Stimulated activated CD4-positive, alpha-beta T cell treated with anti-CD3 and anti-CD28 coated beads, Interleukin-15, amount 100 ng/mL, for 24 hours (primary cell): Measurements from ENCODE around the gene CEBPZOS.
"Not testable (repeated sequence)": the region's sequence is repeated elsewhere in the genome, so short reads cannot be mapped to it uniquely, and the experiment has no call there.

Source experiments
- DNase-seq: peaks from one replicate; pipeline ENCODE4 v3.0.0-alpha.2; 2020

The CEBPZOS gene

DNA sequence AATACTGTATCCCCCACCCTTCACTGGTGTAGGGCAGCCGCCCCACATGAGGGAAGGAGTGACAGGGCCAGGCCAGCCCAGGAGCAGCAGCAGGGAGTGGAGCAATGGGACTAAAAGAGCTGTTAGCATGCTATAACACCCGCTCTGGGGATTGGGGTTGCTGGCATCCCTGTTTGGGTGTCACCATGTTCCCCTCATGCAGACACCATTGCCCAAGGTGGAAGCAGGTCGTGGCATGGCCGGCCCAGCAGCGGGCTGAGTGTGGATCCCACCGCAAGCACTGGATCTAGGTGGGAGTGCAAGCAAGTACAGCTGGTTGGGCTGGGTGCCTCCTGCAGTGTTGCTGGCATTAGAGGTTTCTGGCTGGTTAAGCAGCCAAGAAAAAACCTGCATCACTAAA, 4.5 kb upstream of the CEBPZOS start:
- DNase-seq: no peak

DNA sequence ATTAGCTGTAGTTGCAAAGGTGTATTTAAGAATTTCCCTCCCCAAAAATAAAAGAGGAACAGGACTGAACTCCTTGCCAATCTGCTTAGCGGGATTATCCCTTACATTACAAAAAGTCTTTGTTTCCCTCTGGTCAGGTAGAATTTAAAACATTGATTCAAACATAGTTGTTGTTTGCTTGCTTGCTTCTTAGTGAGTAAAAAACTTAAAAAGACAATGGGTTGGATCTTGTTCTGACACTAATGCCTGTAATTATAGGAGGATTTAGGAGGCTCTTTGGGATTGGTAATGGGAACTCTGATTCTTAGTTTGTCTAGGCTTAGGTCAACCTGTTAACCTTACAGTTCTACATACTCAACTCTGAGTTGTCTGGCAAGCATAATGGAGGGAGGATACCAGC, 3.7 kb upstream of the CEBPZOS start:
- no peak for DNase-seq

DNA sequence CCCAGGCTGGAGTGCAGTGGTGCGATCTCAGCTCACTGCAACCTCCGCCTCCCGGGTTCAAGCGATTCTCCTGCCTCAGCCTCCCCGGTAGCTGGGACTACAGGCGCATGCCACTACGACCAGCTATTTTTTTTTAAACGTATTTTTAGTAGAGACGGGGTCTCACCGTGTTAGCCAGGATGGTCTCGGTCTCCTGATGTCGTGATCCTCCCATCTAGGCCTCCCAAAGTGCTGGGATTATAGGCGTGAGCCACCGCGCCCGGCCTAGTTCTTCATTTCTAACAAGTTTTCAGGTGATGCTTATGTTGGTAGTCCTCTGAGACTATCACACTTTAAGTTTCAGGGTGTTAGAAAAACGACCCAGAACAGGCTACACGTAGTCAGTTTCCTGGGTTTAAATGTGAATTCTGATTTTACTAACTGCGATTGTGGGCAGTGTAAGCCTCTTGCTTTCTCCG, 405 bp upstream of the CEBPZOS start:
- not testable (repeated sequence) for DNase-seq

DNA sequence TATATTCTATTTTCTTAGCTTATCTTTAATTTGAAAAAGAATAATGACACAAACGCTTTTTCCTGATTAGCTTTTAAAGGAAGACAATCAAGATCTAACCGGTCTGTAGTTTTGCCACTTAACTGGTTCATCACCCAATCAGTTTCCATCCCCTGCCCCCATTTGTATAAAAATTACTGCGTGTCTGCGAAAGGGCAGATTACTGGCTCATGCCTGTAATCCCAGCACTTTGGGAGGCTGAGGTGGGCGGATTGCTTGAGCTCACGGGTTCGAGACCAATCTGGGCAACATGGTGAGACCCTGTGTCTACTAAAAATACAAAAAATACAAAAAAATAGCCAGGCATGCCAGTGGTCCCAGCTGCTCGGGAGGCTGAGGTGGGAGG, 2.4 kb downstream of the CEBPZOS start:
- DNase-seq: no peak

DNA sequence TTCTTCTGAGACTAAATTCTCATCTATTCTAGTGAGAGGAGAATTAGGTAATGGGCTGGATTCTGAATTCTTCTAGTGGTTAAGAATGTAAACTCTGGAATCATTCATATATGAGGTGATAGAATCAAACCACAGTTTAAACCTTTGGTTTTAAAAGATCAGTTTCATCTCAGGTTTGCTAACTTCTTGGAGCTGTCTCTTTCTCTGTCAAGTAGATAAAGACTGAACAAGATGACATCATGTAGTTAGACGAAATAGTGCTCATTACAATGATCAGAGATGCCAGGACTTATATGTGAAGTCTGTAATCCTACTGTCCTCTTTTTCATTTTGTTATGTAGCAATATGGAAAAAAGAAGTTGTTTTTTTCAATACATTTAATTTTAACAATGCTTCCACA, 4.9 kb downstream of the CEBPZOS start:
- no peak for DNase-seq

DNA sequence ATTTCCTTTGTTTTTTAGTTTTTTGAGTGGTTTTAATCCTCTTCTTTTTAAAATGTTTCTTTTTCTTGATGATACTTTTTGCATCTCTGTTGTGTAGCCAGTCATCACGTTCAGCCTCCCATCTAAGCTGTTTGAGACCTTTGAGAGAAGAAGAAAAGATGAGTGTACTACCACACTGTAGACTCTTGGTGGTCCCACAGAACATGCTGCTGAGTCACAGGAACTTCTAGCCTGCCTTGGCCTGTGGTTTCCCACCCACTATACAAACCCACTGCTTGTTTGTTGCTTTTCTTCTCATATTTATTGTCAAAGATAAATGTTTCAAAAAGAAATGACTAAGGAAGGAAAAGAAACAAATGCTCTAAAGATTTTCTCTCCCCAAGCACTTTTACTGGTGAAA, 5.5 kb downstream of the CEBPZOS start:
- peak; percentile 30 for DNase-seq

DNA sequence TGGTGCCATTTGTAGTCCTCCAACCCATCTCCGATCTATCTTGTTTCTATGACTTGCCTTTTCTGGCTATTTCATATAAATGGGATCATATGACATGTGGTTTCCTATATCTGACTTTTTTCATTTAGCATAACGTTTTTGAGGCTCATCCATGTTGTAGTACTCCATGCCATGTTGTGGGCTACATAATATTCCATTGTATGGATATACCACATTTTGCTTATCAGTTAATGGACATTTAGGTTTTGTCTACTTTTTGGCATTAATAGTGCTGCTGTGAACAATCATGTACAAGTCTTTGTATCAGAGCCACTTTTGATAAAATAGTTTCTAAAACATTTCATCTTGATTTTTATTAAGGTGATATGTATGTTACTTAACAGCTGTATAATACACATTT, 7.4 kb downstream of the CEBPZOS start:
- DNase-seq: no peak

DNA sequence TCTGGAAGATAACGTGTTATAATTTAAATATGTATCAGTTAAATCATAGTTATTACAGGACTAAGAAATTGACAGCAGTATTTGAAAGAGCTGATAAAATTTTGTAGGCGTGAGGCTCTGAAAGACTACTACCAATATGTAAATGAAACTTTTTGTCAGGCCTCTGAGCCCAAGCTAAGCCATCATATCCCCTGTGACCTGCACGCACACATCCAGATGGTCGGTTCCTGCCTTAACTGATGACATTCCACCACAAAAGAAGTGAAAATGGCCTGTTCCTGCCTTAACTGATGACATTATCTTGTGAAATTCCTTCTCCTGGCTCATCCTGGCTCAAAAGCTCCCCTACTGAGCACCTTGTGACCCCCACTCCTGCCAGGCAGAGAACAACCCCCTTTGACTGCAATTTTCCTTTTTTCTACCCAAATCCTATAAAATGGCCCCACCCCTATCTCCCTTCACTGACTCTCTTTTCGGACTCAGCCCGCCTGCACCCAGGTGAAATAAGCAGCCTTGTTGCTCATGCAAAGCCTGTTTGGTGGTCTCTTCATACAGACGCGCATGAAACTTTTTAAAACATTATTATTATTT, 8.9 kb downstream of the CEBPZOS start:
- not testable (repeated sequence) for DNase-seq

DNA sequence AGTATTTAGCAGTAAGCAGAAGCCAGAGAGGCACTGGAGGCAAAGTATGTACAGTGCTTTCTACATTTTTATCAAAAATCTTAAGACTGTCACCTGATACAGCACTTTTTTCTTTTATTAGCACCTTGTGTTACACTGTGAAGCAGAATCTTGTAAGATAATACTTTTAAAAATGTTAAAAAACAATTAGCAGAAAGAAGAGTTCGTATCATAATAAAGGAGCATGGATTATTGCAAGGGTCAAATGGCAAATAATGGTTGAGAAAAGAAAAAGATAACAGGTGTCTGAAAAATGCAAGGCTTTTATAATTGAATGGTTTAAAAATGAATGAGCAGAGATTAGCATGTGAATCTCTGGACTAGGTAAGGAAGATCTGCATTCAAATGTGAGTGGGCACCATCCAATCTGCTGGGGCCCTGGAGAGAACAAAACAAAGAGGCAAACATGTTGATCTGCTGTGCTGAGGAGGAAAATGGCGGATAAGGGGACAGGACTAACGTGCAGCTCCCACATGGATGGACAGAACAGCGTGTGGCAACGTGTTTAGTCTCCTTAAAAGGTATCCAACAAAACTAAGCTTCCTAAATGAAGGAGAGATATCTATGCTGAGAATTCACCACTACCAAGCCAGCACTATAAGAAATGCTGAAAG, 9.5 kb downstream of the CEBPZOS start:
- DNase-seq: no peak

DNA sequence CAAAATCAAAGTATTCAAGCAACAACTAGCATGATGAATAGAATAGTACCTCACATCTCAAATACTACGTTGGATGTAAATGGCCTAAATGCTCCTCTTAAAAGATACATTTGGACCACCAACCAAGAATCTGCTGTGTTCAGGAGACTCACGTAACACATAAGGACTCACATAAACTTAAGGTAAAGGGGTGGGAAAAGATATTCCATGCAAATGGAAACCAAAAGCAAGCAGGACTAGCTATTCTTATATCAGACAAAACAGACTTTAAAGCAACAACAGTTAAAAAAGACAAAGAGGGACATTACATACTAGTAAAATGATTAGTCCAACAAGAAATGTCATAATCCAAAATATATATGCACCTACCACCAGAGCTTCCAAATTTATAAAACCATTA, 10.5 kb downstream of the CEBPZOS start:
- DNase-seq: not testable (repeated sequence)

DNA sequence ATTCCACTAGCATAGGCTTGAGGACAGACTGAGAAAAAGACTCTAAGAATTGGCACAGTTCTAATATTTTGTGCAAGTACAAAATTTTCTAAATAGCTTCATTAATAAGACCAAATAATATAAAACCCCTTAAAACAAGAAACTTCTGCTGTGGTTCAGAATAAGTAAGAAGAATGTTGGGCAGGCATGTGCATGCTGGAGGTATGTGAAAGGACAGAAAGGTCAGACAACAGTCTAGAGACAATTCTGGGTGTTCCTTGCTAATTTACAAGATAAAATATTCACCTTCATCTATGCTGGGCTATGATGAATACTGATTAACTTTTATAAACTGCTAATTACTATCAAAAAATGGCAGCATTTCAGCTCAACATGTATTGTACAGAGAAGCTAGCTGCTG, 14.9 kb downstream of the CEBPZOS start:
- DNase-seq: no peak

DNA sequence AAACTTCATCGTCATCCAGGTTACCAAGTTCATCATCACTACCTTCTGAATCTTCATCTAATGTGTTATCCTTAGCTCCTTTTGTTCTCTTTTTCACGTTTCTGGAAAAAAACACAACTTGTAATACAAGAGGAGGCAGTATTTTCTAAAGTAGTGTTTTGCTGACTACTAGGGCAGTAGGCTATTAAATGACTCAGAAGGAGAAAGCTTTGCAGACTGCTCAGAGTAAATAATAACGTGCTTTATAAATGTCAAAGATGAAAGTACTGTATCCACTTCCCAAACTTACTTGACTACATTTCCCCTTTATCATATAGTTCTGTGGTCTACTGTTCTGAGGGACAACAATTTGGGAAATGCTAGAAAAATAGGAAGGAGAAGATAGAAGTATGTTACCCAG, 15.6 kb downstream of the CEBPZOS start:
- no peak for DNase-seq

DNA sequence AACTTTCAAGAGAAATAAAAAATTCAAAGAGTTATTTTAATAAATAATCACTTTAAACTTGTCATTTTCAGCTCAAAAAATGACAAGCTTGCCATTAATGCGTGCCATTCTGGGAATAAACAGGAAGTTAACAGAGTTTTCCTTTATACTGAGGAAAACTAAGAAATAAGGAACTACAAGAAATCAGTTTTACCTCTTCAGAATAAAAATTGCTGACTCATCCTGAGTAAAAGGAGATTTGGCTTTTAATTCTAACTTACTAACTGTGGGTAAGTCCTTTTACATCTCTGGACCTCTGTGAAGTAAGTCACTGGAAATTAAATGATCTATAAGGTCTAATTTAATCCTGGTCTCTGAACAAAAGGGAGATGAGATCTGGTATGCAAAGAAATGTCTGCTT, 19.0 kb downstream of the CEBPZOS start:
- no peak for DNase-seq

DNA sequence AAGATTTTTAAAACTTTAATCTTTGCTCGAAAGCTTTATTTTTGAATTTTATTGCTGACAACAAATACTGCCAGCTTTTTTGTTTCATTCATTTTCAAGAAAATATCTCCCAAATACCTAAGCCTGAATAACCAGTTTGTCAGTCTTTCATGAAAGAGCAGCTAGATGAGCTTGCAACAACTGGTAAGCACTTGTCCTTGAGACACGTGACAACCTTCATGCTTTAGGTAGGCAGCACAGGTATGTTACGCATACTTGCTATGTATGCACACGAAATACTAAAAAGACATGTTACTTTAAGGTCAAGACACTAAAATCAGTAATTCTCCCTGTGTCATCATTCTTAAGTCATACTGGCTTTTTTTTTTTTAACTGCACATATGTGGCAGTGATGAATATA, 22.8 kb downstream of the CEBPZOS start:
- DNase-seq: no peak

DNA sequence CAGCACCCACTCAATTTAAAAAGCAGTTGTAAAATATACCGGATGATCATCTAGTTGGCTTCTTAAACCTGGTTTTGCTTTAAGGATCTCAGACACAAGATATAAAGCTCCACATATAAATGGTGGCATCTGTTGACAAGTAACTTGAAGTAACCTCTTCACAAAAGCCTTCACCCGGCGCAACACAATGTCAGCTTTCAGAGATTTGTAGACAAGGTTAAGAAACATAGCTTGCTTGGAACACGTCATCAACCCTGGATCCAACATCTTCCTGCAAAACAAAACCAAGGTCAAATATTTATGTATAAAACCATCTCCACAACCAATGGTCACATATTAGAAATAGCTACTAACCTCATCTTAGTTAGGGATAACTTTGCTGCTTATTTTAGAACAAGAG, 26.8 kb downstream of the CEBPZOS start:
- DNase-seq: no peak

DNA sequence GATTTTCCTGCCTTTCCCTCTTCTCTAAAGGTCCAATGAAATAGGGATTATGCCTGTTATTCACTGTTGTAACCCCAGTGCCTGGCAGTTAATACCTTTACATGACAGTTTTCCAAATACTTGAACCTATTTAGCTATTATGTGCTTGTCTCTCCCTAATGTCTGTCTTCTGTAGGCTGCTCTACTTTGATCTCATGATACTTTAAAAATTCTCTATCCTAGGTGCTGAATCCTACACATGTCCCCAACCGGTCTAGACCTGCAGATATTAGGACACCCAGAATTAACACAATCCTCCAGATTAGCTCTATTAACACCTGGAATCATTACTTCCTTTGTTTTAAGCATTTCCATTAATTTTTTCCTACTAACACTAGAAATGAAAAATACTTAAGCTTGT, 27.8 kb downstream of the CEBPZOS start:
- no peak for DNase-seq

DNA sequence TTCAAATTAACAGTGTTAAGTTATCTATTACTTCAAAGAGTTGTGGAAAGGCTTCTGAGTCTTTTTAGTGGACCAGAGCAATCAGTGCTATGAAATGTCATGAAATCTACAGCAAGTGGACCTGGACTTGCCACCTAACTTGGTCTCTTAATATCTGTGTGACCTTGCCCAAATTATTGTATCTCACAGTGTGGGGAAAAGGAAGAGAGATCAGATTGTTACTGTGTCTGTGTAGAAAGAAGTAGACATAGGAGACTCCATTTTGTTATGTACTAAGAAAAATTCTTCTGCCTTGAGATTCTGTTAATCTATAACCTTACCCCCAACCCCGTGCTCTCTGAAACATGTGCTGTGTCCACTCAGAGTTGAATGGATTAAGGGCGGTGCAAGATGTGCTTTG, 28.8 kb downstream of the CEBPZOS start:
- not testable (repeated sequence) for DNase-seq

DNA sequence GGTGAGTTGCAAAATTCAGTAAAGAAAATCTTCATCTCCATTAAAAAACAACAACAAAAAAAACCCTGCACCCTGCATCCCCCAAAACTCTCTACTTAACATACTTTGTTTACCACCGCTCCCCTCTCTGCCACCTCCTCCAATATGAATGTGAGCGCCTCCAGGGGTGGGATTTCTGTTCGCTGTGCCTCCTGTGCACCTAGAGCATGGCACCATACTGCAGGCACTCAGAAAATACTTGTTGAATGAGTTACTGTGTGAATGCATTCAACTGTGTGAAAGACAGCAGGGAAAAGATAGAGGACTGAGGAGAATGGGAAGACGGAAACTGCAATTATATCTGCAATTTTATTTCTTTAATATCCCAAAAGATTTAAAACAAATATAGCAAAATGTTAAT, 30.6 kb downstream of the CEBPZOS start:
- DNase-seq: no peak

DNA sequence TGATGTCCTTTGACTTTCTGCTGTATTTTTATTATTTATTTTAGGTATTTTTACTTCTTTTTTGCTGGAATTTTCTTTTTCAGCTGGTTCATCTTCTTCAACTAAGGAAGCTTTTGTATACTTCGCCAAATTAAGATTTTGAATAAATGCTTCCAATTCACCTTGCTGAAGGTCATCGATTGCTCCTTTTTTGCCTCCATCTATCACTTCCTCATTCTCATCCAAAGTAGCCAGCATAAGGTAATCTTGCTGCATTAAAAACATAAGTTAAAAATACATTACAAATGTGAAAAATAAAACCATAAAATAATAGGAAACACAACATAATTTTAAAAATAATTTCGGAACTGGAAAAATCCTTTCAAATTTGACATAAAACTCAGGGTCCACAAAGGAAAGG, 32.5 kb downstream of the CEBPZOS start:
- DNase-seq: no peak

DNA sequence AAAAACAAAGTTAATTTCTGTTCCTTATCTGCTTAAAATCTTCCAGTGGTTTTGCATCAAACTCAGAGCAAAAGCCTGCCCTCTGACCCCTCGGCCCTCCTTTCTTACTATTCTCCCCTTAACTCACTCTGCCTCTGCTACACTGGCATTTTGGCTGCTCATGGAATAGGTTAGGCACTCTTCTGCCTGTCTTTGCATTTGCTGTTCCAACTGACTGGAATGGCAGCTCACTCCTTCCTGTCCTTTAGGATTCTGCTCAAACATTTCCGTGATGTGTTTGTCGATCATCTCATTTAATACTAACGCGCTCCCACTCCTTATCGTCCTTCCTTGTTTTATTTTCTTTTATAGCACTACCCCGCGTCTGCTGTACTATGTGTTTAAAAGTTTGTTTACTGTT, 34.3 kb downstream of the CEBPZOS start:
- no peak for DNase-seq

DNA sequence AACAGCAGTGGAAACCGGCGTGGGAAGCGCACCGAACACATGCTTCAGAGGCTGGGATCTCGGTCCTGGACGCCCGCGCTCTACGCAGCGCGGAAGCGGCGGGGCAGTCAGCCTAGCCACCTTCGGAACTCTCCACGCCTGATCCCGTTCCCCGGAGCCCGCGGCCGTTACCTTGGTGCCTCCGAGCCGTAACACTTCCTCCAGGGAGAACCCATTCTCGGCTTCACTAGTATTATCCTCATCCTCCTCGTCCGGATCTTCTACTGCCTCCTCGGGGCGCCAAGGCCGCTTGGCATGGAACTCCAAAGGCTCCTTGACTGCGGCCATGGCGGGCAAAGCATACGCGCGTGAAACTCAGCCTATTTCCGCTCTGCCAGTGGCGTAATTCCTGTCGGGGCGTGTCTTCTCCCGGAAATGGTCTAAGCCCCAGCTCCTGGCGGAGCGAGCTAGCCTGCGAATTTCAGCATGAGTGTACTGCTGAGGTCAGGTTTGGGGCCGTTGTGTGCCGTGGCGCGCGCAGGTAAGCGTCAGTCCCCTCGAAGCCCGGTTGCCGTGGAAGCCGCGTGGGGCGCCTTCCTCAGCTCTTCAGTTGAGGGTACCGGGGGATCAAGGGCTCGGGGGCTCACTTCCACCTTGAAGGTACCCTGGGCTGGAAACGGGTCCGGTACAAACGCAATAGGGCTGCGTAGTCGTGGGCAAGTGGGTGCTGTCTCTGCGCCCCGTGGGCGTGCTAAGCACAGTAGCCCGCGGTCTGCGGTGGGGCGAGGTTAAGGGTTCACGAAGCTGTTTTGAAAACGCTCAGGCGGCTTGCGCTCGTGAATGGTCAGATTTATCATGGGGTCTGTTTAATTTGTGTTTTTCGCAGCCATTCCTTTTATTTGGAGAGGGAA, 35.2 kb downstream of the CEBPZOS start, which contains the start of the genes CEBPZ and NDUFAF7:
Gene CEBPZ, minus strand, starts transcription at position 356 of the 890 bp plus-strand sequence. Its CDS starts 29 bp downstream, at position 327.
Gene NDUFAF7, plus strand, starts transcription at position 418 of the 890 bp plus-strand sequence. Its CDS starts 48 bp downstream, at position 466.
- DNase-seq: peak; percentile 95

DNA sequence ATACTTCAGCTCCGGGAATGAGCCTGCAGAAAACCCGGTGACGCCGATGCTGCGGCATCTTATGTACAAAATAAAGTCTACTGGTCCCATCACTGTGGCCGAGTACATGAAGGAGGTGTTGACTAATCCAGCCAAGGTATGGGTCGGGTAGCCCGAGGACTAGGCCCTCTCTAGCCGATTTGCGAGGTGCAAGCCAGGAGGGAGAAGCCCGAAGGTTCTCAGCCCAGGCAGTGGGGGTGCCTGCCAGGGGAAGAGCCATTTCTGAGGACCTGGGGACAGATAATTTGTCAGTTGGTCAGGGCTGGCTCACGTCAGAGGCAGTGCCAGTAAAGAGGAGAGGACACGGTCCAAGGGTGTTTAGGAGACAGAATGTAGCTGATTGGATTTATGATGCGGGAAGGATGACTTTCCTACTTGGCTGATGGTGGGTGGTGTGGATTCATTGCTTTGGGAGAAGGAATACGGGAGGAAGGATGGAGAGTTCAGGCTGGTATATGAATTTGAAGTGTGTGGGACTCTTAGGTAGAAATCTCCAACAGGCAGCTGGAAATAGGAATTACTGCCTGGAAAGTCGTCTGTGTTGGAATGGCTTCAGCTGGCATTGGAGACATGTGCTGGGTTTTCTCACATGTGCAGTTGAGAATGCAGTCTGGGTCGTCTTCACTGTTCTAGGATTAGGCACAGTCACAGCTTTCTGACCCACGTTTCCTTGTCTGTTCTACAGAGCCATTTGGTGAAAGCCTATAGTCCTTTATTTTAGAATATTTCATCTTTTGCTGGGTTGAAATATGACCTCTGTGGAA, 36.0 kb downstream of the CEBPZOS start:
- DNase-seq: no peak

DNA sequence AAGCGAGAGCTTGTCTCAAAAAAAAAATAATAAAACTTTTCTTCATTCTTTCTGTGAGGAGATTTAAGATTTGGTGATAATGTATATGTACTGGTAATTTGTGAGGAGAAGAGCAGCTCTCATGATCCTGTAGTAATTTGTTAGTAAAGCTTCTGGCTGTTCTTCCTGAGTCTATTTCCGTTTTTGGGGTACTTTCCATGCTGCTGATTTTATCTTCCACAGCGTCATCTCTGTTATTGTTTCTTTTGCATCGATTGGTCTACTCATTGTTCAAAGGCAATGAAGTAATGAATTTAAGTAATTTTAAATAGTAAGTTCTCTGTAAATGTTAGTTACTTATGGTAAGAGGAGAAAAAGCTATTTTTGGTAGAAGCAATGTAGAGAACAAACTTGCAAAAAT, 47.1 kb downstream of the CEBPZOS start:
- no peak for DNase-seq
